Thyroid gland (tissue), 4 donors: Measurements from ENCODE around the gene RPL5. TPM values are rescaled to one million over a fixed set of nuclear protein-coding genes. Genes with fewer than 3 reads are reported as not detected.

Source experiments
- DNase-seq, 2 donors: peaks; one replicate each; pipeline ENCODE4 v3.0.0-alpha.2; 2019
- H3K27ac ChIP-seq, 3 donors: fragments of 200-600 bp; sonication (generic); 1 replicate in 2 of 3; 2 replicates in 1 of 3; pipeline ENCODE4 v1.5.1; 2016 to 2019; ENCODE audit warnings: mild to moderate bottlenecking in 1 of 3, moderate library complexity in 1 of 3
- H3K27me3 ChIP-seq: fragments of 200-600 bp; sonication (generic); one replicate; pipeline ENCODE4 v1.5.1; 2019
- H3K36me3 ChIP-seq, 2 donors: fragments of 200-600 bp; sonication (generic); one replicate each; pipeline ENCODE4 v1.5.1; 2016 to 2019
- H3K4me1 ChIP-seq, 2 donors: fragments of 200-600 bp; sonication (generic); one replicate each; pipeline ENCODE4 v1.5.1; 2017 to 2019
- H3K4me3 ChIP-seq, 3 donors: fragments of 200-600 bp; sonication (generic); replicated peaks in 1 of 3; 1 replicate in 2 of 3; 2 replicates in 1 of 3; pipeline ENCODE4 v1.5.1; 2016; ENCODE audit warnings: mild to moderate bottlenecking in 1 of 3
- H3K9me3 ChIP-seq: fragments of 200-600 bp; sonication (generic); one replicate; pipeline ENCODE4 v1.5.1; 2017
- POLR2A ChIP-seq, 2 donors: fragments of 450-650 bp; IDR thresholded peaks; one replicate each; pipeline ENCODE4 v1.6.1; 2017; ENCODE audit warnings: antibody characterized with exemption in 2 of 2, mild to moderate bottlenecking in 2 of 2, moderate library complexity in 1 of 2
- WGBS, 2 donors: methylation state at CpG; one replicate each; pipeline ENCODE4 v1.1.5; 2017; 5-methylcytosine and 5-hydroxymethylcytosine counted together
- intact Hi-C: fragments of 100-400 bp; cut with DNase I; formaldehyde crosslinking; loops from one replicate; pipeline ENCODE4 v1.15.1; 2023
- total RNA-seq, 4 donors: library from RNA; depleted of rRNA; stranded (reverse); fragments of >200 nt; gene quantifications; one replicate each; pipeline ENCODE4 v1.2.3, GENCODE V29; 2016
- TF ChIP-seq, protein P1 (sequence below), 6 experiments: fragments of 200-600 bp in 3 of 6; fragments of 450-650 bp in 3 of 6; sonication (generic) in 3 of 6; IDR thresholded peaks; one replicate each; pipeline ENCODE4 v1.5.1; 2016 to 2019; ENCODE audit warnings: antibody characterized with exemption in 6 of 6, mild to moderate bottlenecking in 2 of 6, inconsistent platforms in 1 of 6, moderate library complexity in 1 of 6

The RPL5 gene
- total RNA-seq, 4 donors from 2014 or later = 1,556 to 2,409 (median 1,666) TPM

DNA sequence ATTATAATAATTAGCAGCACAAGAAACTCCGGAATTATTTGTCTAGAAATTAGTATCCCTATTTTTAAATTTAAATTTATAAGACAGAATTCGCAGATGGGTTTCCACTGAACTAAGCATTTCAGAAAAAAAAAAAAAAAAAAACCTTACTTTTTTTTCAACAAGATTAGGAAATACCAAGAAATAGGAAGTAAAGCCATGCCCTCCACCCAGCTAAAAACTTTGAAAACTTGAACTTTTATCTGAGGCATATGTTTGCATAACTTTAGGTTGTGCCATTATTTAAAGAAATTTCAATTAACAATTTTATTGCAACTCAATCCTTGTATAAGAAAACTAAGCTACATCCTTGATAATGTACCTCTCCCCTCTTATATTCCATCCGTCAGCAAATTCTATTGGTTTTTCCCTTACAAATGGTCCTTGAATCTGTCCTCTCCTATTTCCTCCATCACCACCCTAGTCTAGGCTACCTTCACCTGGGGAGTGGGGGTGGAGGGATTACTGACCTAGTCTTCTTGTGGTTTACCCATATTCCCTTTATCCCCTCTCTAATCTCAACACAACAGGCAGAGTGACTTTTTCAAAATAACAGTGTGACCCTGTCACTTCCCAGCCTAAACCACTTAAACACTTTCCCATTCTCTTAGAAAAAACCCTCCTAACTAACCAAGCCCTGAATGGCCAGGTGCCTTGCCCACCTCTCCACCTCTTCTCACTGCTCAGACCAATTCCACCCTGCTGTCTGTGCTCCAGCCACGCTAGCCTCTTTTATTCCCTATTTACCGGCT lies 45.5 kb upstream of the RPL5 start:
- intact Hi-C loops = no loop called here
- TF ChIP-seq, protein P1, sequence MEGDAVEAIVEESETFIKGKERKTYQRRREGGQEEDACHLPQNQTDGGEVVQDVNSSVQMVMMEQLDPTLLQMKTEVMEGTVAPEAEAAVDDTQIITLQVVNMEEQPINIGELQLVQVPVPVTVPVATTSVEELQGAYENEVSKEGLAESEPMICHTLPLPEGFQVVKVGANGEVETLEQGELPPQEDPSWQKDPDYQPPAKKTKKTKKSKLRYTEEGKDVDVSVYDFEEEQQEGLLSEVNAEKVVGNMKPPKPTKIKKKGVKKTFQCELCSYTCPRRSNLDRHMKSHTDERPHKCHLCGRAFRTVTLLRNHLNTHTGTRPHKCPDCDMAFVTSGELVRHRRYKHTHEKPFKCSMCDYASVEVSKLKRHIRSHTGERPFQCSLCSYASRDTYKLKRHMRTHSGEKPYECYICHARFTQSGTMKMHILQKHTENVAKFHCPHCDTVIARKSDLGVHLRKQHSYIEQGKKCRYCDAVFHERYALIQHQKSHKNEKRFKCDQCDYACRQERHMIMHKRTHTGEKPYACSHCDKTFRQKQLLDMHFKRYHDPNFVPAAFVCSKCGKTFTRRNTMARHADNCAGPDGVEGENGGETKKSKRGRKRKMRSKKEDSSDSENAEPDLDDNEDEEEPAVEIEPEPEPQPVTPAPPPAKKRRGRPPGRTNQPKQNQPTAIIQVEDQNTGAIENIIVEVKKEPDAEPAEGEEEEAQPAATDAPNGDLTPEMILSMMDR (IDR thresholded peaks at IDR 0.05) = no peak
- TF ChIP-seq POLR2A (IDR thresholded peaks at IDR 0.05) = no peak
- Histone ChIP-seq H3K9me3 (no peaks in the 10 kb centered on the region), H3K27me3 (no peaks in the 10 kb centered on the region), H3K36me3 (no peaks in the 10 kb centered on the region), H3K4me1 (peaks cover 4 to 20% of the 10 kb centered on the region in 2 donors), H3K27ac (peak overlapping the region in 2 of 3 donors; percentile 92 to 97), H3K4me3 (no peak overlapping the region)
- 81 to 84% methylated on average over 5 of the region's 5 CpGs for WGBS, 2 donors
- no peak for DNase-seq

DNA sequence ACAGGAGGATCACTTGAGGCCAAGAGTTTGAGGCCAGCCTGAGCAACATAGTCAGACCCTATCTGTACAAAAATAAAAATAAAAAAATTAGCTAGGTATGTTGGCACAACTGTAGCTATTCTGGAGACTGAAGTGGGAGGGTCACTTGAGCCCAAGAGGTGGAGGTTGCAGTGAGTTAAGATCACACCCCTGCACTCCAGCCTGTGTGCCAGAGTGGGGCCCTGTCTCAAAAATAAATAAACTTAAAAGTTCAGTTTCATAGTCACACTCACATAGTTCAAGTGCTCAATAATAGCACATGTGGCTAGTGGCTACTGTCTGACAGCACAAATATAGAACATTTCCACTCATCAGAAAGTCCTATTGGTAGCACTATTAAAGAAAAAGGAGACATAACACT lies 41.8 kb upstream of the RPL5 start:
- peaks cover 0 to 4% of the 10 kb centered on the region in 2 donors for H3K4me1 ChIP-seq
- no peak overlapping the region for H3K27ac ChIP-seq
- intact Hi-C loops = no loop called here
- no peak overlapping the region for H3K4me3 ChIP-seq
- H3K36me3 ChIP-seq = no peaks in the 10 kb centered on the region
- DNase-seq = no peak
- no peaks in the 10 kb centered on the region for H3K27me3 ChIP-seq
- TF ChIP-seq POLR2A (IDR thresholded peaks at IDR 0.05) = no peak
- TF ChIP-seq, protein P1 (IDR thresholded peaks at IDR 0.05) = no peak
- H3K9me3 ChIP-seq = no peaks in the 10 kb centered on the region

DNA sequence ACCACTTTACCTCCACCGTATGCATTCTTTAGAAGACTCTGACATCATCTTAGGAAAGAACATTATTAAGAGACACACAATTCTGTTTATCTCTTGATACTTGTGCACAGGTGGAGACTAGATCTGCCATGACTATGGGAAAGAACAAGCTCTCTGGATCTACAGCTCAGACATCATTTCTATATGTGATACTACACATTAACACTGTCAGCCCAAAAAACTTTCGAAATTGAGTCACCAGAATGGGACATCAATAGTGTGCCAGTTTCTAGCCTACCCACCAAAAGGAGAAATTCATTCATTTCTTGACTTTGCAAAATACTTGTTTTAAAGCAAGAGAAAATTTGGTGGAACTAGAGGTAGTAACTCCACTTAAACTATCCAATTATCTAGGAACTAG lies 41.0 kb upstream of the RPL5 start:
- no peak for DNase-seq
- no peak overlapping the region for H3K27ac ChIP-seq
- H3K36me3 ChIP-seq = no peaks in the 10 kb centered on the region
- intact Hi-C loops = no loop called here
- peaks cover 0 to under 1% of the 10 kb centered on the region in 2 donors for H3K4me1 ChIP-seq
- 87 to 94% methylated on average over 2 of the region's 2 CpGs for WGBS, 2 donors
- TF ChIP-seq, protein P1 (IDR thresholded peaks at IDR 0.05) = no peak
- no peaks in the 10 kb centered on the region for H3K27me3 ChIP-seq
- H3K4me3 ChIP-seq = no peak overlapping the region
- H3K9me3 ChIP-seq = no peaks in the 10 kb centered on the region

DNA sequence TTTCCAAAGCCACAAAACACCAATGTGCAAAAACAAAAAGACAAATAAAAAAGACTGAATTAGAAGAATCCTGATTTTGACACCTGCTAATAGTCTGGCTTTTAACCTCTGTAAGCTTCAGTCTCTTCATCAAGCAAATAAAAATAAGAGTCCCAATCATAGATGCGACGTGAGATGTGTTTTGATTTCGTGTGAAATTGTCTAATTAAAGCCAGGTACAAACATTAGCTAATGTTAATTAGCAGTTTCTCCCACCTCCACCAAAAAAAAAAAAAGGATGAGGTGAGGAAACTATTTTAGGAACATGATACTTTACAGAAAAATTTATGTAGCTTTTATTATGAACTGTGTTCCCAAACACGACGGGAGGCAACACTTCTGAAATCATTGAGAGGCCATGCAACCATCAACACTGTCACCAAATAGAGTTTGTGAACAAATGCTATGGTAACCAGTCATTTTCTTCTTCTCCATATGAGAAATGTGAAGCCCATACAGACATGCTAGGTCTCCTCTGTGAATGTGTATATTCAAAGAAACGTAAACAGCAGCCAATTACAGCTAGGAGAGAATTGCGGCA lies 40.3 kb upstream of the RPL5 start:
- Histone ChIP-seq H3K4me1 (no peaks in the 10 kb centered on the region), H3K9me3 (no peaks in the 10 kb centered on the region), H3K27me3 (no peaks in the 10 kb centered on the region), H3K4me3 (no peak overlapping the region), H3K27ac (no peak overlapping the region), H3K36me3 (no peaks in the 10 kb centered on the region)
- TF ChIP-seq, protein P1 (IDR thresholded peaks at IDR 0.05) = no peak
- no peak for TF ChIP-seq POLR2A (IDR thresholded peaks at IDR 0.05)
- intact Hi-C loops = no loop called here
- DNase-seq = no peak
- 65 to 69% methylated on average over 7 of the region's 7 CpGs for WGBS, 2 donors

DNA sequence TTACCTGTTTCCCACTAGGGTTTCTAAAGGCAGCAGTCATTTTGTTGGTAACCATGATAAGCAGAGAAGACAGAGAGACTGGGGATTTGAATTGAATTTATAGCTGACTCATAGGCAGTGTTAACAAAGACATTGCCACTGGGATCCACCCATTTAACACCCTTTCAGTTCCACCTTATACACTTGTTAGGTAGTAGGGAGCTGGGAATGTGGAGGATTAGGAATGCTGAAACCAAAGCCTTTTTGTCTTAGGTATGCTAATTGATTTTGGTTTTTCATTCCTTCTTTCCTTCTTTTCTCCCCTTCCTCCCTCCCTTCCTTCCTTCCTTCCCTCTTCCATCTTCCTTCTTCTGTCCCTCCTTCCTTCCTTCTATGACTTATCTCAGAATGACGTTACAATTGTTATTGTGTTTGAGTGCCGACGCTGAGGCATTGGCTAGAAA lies 39.5 kb upstream of the RPL5 start:
- no peak for TF ChIP-seq POLR2A (IDR thresholded peaks at IDR 0.05)
- TF ChIP-seq, protein P1 (IDR thresholded peaks at IDR 0.05) = no peak
- no peak for DNase-seq
- Histone ChIP-seq H3K9me3 (no peaks in the 10 kb centered on the region), H3K27me3 (no peaks in the 10 kb centered on the region), H3K4me1 (no peaks in the 10 kb centered on the region), H3K36me3 (no peaks in the 10 kb centered on the region), H3K27ac (no peak overlapping the region), H3K4me3 (no peak overlapping the region)
- intact Hi-C loops = no loop called here
- WGBS, 2 donors = 67 to 78% methylated on average over 3 of the region's 3 CpGs
